Endometrium (tissue), 2 donors: ENCODE results near the gene CBL.

Experiments used
- FAIRE-seq: peaks from 2 replicates; lab custom pipeline; 2012; peaks lifted over from hg19 to GRCh38; lab: Jason Lieb, UNC
- donor health status: control.
- donor health status: control.

Gene CBL

DNA sequence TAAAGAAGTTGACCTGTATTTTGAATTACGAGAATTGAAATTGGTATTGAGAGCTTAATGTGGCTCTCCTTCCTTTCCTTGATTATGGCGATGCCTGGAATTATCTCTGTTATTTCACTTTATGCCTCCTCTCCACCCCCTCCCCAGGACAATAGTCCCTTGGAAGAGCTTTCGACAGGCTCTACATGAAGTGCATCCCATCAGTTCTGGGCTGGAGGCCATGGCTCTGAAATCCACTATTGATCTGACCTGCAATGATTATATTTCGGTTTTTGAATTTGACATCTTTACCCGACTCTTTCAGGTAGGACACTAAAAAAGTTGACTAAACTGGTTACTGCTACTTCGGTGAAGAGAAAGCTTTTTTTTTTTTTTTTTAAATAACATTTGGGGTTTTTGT, 67.6 kb downstream of the CBL start:
- no peak for FAIRE-seq

GRCh38 chr11:119277660-119278059, 71.5 kb downstream of the CBL start:
- FAIRE-seq = no peak

- no peak for FAIRE-seq
These were observed 76.4 kb downstream of the CBL start for GRCh38 chr11:119282495-119282894.

- FAIRE-seq = peak; percentile 48
These were observed 78.4 kb downstream of the CBL start for GRCh38 chr11:119284344-119285157.

DNA sequence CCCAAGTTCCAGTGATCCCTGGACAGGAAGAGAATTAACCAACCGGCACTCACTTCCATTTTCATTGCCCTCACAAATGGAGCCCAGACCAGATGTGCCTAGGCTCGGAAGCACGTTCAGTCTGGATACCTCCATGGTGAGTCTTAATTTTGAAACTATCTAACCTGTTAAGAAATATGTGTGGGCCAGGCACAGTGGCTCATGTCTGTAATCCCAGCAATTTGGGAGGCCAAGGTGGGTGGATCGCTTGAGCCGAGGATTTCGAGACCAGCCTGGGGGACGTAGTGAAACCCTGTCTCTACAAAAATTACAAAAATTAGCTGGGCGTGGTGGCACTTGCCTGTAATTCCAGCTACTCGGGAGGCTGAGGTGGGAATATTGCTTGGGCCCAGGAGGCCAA, 79.3 kb downstream of the CBL start:
- no peak for FAIRE-seq

DNA sequence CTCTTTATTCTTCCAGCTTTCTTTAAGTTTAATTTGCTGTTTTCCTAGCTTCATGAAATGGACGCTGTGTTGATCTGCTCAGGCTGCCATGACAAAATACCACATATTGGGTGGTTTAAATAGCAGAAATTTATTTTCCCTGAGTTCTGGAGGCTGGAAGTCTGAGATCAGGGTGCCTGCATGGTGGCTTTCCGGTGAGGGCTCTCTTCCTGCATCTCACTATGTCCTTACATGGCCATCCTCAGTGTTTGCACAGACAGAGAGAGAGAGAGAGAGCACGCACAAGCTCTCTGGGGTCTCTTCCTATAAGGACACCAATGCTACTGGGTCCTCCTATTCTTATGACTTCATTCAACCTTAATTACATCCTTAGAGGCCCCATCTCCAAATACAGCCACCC, 82.1 kb downstream of the CBL start:
- no peak for FAIRE-seq

- no peak for FAIRE-seq
These were observed 84.9 kb downstream of the CBL start for GRCh38 chr11:119290894-119291497.

DNA sequence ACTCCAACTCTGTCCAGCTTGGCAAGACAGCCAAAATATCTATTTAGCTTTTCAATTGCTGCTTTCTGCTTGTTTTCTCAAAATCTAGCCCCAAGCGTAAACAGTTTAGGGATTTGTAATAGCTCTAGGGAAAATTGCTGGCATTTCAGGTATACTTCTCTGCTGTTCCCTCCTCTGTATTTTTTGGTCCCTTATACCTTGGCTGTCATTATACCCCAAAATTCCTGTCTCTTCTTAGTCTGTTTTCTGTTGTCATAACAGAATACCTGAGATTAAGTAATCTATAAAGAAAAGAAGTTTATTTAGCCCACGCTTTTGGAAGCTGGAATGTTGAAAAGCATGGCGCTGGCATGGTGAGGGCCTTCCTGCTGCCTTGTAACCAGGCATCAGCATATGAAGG, 87.3 kb downstream of the CBL start:
- no peak for FAIRE-seq

DNA sequence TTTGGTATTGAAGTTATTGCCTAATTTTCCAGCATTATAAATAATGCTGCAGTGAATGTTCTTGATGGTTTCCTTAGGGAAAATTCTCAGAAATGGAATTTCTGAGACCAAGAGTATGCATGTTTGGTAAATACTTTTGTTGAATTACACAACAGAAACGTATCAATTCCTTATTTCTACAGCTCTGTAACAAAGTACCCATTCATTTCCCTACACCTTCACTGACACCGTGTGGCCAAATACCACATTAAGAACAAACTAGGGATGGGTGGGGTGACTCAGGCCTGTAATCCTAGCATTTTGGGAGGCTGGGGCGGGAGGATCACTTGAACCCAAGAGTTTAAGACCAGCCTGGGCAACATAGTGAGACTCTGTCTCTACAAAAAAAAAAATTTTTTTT, 89.0 kb downstream of the CBL start:
- FAIRE-seq = no peak

DNA sequence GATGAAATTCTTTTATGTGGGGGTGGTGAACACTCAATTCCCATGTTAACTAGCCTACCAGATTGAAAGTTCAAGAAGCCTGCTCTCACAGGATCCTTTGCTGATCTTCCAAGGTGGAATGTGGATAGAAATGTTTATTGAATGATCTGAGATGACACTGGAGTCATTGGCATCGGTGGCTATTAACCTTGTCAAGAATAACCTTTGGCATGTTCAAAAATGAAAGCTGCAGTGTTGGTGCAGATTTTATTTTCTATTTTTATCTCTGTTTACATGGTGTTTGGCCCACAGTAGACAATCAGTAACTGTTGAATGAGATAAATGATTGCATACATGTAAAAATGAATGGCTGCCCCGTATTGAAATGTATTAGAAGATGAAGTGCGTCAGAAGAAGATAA, 91.8 kb downstream of the CBL start:
- FAIRE-seq = no peak

- no peak for FAIRE-seq
These were observed 92.6 kb downstream of the CBL start for GRCh38 chr11:119298726-119299125.

DNA sequence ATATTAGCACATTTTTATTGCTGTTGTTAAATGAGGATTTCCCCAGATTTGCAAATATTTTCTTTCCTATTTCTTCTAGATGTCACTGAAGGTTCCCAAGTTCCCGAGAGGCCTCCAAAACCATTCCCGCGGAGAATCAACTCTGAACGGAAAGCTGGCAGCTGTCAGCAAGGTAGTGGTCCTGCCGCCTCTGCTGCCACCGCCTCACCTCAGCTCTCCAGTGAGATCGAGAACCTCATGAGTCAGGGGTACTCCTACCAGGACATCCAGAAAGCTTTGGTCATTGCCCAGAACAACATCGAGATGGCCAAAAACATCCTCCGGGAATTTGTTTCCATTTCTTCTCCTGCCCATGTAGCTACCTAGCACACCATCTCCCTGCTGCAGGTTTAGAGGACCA, 93.3 kb downstream of the CBL start:
- no peak for FAIRE-seq

DNA sequence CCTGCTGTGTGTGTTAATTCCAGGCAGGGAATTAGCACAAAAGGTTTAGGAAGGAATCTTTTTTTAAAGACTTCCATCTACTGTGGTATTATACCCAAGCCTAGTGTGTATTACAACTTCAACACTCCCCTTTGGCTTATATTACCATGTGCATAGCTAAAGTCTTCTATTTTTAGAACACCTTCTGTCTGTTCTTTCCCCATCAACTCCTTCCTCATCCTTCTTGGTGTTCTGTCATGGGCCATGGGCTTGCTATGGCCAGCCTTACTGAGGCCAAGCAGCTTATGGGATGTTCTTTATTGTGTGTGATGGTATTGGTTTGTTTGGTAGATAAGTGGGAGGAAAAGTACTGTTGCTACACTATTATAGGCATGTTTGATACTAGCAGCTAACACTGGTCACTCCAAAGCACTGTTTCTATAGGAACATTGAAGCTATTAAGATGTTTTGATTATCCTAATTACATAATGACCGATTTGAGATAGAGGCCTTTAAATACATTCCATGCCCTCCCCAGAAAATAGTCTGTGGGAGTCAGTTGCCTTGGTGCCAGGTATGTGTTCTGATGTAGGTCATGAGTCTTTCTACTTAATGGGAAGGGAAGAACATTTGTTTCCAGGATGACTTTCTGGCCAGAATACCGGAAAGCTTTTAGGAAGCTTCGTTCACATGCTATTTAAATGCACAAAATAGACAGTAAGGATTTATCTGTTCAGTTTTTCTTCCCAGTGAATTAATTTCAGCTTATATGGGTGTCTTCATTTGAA, 94.2 kb downstream of the CBL start:
- no peak for FAIRE-seq

DNA sequence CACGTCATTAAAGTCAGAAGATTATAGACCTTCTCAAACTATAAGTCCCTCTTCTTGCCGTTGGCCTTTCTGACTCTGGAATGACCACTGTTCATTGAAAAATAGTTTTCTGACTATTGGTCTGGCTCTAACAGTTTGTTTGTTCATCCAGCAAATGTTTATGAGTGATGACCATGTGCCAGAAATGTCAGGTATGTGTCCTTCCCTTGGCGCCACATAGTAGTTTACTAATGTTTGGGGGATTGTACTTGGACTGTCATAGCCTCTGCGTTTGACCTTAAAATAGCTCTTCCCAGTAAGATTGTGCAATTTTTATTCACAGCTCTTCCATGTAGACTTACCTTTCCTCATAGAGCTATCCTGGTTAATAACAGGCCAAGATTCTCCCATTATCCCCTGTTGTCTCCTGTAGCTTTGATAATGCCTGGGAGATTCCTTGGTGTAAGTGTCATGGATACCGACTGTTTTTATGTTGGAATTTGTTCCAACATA, 97.1 kb downstream of the CBL start:
- FAIRE-seq = no peak

DNA sequence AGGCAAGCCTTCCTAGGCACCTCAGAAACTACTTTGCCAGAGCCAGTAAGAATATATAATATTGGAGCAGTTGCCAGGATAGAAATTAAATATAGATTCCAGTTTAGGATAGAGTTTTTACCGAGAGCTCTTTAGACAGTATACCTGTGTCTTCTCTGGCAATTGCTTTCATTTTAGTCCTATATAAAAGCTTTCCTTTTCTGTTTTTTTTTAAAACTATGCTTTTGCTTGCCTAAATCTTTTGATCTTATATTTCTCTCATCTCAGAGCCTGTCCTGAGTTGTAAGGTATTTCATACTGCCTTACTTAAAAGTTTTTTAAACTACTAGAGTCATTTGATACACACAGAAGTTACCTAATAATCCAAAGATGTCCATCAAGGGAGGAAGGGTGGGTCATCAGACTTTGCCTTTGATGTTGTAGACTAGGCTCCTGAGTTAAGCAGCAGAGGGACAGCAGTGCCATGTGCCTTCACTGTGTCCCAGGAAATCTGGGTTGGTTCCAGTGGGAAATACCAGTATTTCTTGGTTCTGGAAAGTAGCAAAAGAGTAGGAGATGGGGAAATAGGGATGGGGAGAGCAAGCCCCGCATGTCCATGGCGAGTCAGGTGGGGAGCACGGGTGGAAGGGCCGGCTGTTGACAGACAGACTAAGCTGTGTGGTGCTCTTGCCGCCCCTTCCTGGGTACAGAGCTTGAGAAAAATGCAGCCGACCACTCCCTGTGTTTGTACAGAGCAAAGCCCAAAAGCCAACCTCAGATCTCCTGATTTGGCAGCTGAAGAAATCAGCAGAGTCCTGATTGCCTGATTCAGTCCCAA, 99.6 kb downstream of the CBL start:
- FAIRE-seq = no peak

DNA sequence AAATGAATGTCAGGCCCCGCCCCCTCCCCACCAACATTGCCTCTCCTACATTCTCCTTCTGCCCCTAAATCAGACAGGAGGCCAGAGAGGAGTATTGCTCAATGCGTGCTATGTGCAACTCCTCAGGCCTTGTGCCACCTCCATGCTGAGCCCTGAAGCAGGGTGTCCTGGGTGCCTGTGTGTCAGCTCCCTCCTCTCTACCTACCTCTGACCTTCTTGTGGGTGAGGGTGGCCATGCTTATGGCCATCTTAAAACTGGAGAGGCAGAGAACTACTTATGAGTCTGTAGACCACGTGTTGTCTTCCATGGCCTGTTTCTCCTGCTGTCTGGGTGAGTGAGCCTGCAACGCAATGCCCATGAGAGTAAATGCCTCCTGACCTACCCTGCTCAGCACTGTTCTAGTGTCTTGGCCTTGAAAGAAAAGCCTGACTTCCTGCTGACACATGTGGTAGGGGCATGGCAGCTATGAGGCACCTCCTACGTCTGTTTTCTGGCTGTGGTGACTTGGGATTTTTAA, 100.3 kb downstream of the CBL start:
- FAIRE-seq = no peak

DNA sequence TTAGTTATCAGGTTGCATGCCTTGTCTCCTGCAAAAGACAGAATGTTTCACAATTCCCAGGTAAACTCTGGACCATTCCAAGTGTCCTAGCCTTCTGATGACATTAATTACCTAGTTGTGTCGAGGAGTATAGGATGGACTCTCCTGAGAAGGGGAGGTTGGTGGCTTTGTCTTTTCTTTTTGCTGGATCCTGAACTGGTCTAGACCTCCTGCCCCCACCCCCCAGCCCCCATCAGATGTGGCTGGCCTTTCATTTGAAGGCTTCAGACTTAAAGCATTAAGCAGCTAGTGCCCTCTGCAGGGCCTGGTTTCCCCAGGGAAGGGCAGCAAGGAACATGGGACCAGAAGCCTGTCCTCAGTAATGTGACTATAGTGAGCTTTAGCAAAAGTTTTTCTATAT, 101.1 kb downstream of the CBL start:
- FAIRE-seq = no peak

GRCh38 chr11:119307974-119308373, 101.8 kb downstream of the CBL start:
- no peak for FAIRE-seq

DNA sequence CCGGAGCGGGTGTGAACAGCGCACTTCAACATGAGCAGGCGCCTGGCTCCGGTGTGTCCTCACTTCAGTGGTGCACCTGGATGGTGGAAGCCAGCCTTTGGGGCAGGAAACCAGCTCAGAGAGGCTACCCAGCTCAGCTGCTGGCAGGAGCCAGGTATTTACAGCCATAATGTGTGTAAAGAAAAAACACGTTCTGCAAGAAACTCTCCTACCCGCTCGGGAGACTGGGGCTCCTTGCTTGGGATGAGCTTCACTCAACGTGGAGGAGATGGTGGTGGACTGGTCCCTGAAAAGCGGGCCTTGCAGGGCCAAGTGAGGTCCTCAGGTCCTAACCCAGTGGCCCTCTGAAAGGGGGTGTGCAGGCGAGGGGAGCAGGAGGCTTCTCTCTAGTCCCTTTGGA, 103.3 kb downstream of the CBL start:
- no peak for FAIRE-seq

GRCh38 chr11:119309953-119310681, 104.0 kb downstream of the CBL start:
- no peak for FAIRE-seq

- FAIRE-seq = no peak
These were observed 104.5 kb downstream of the CBL start for GRCh38 chr11:119310682-119311052.
